Osteoblast (primary cell): ENCODE results near the gene ABCC4. TPM values are rescaled to one million over a fixed set of nuclear protein-coding genes. Genes with fewer than 3 reads are reported as not detected.
"Not testable (repeated sequence)": the region's sequence is repeated elsewhere in the genome, so short reads cannot be mapped to it uniquely, and the experiment has no call there.

ENCODE experiments used
- DNase-seq: peaks from one replicate; pipeline ENCODE4 v3.0.0; 2011; ENCODE audit warnings: low spot score, mixed read lengths; ENCODE audit not compliant: insufficient read length; ENCODE audit errors: missing footprints
- H2AFZ ChIP-seq: 2 replicates; pipeline ENCODE4 v1.6.0; 2011; ENCODE audit warnings: mild to moderate bottlenecking, low read length
- H3K27ac ChIP-seq: 2 replicates; pipeline ENCODE4 v1.5.1; 2011; ENCODE audit warnings: mild to moderate bottlenecking, low read depth, low read length, moderate library complexity
- H3K27me3 ChIP-seq: 2 replicates; pipeline ENCODE4 v1.6.0; 2012; ENCODE audit warnings: mild to moderate bottlenecking, control low read depth, inconsistent platforms, low read length, moderate library complexity; ENCODE audit not compliant: insufficient read depth
- H3K36me3 ChIP-seq: 2 replicates; pipeline ENCODE4 v1.5.1; 2011; ENCODE audit warnings: mild to moderate bottlenecking, low read length, control low read depth, moderate library complexity; ENCODE audit not compliant: insufficient read depth
- H3K4me1 ChIP-seq: 2 replicates; pipeline ENCODE4 v1.5.1; 2011; ENCODE audit warnings: mild to moderate bottlenecking, low read length, control low read depth, moderate library complexity; ENCODE audit not compliant: insufficient read depth
- H3K4me2 ChIP-seq: 2 replicates; pipeline ENCODE4 v1.6.0; 2011; ENCODE audit warnings: mild to moderate bottlenecking, low read length; ENCODE audit not compliant: insufficient read depth
- H3K4me3 ChIP-seq: fragments of 200-600 bp; sonication (generic); 3 replicates; pipeline ENCODE4 v1.5.1; 2012; ENCODE audit warnings: mild to moderate bottlenecking, low read length, inconsistent platforms; ENCODE audit not compliant: insufficient read depth
- H3K79me2 ChIP-seq: 2 replicates; pipeline ENCODE4 v1.6.0; 2012; ENCODE audit warnings: mild to moderate bottlenecking, low read length, control low read depth, inconsistent platforms; ENCODE audit not compliant: insufficient read depth
- H3K9me3 ChIP-seq: 2 replicates; pipeline ENCODE4 v1.5.1; 2011; ENCODE audit warnings: low read depth, low read length, control low read depth
- H4K20me1 ChIP-seq: 2 replicates; pipeline ENCODE4 v1.6.0; 2012; ENCODE audit warnings: mild to moderate bottlenecking, low read length, control low read depth; ENCODE audit not compliant: insufficient read depth
- CTCF ChIP-seq: IDR thresholded peaks from 2 replicates; pipeline ENCODE4 v1.5.1; 2011; ENCODE audit warnings: mild to moderate bottlenecking, low read depth, low read length, moderate library complexity; ENCODE audit errors: extremely low read depth
- total RNA-seq: library from RNA; depleted of rRNA; stranded (reverse); fragments of >200 nt; gene quantifications from 2 replicates; pipeline ENCODE4 v1.2.3, GENCODE V29; 2012

ABCC4 gene
- total RNA-seq, 1 donor, result 27.5 TPM

GRCh38 chr13:95296326-95296925 is 4.8 kb downstream of the ABCC4 start:
- Histone ChIP-seq H3K4me1 (peaks cover 4% of the 10 kb centered on the region), H2AFZ (no peak overlapping the region), H3K27me3 (no peaks in the 10 kb centered on the region), H3K79me2 (peaks cover 28% of the 10 kb centered on the region), H3K36me3 (no peaks in the 10 kb centered on the region), H3K4me3 (no peak overlapping the region), H3K4me2 (no peak overlapping the region), H3K9me3 (no peaks in the 10 kb centered on the region), H3K27ac (no peak overlapping the region), H4K20me1 (peaks cover 4% of the 10 kb centered on the region)
- peak; percentile 59 for DNase-seq
- peak; percentile 59 for TF ChIP-seq CTCF

- Histone ChIP-seq H2AFZ (no peak overlapping the region), H3K27me3 (no peaks in the 10 kb centered on the region), H4K20me1 (peaks cover 4% of the 10 kb centered on the region), H3K9me3 (no peaks in the 10 kb centered on the region), H3K4me1 (no peaks in the 10 kb centered on the region), H3K79me2 (peaks cover 33% of the 10 kb centered on the region), H3K4me3 (no peak overlapping the region), H3K36me3 (no peaks in the 10 kb centered on the region), H3K27ac (no peak overlapping the region), H3K4me2 (no peak overlapping the region)
- TF ChIP-seq CTCF, result no peak
- peak; percentile 82 for DNase-seq
Observed at GRCh38 chr13:95295026-95295425, 6.2 kb downstream of the ABCC4 start.

GRCh38 chr13:95292622-95293021 is 8.6 kb downstream of the ABCC4 start:
- Histone ChIP-seq H3K79me2 (peaks cover 27% of the 10 kb centered on the region), H3K9me3 (no peaks in the 10 kb centered on the region)
- DNase-seq, result no peak

GRCh38 chr13:95289901-95290300 is 11.3 kb downstream of the ABCC4 start:
- not testable (repeated sequence) for H3K4me2 ChIP-seq, H3K4me3 ChIP-seq, H3K27me3 ChIP-seq, H3K4me1 ChIP-seq, DNase-seq, H2AFZ ChIP-seq, H4K20me1 ChIP-seq, H3K27ac ChIP-seq, H3K9me3 ChIP-seq, H3K36me3 ChIP-seq
- peaks cover 18% of the 10 kb centered on the region for H3K79me2 ChIP-seq

More at GRCh38 chr13:95292622-95293021, 8.6 kb downstream of the ABCC4 start:
- Histone ChIP-seq H3K27me3 (no peaks in the 10 kb centered on the region), H4K20me1 (peaks cover 4% of the 10 kb centered on the region), H3K27ac (no peak overlapping the region), H3K36me3 (no peaks in the 10 kb centered on the region), H3K4me2 (no peak overlapping the region), H2AFZ (no peak overlapping the region), H3K4me1 (no peaks in the 10 kb centered on the region), H3K4me3 (no peak overlapping the region)
- TF ChIP-seq CTCF, result no peak
